Measurements from ENCODE around the gene SPRED2. TPM values are rescaled to one million over a fixed set of nuclear protein-coding genes. Genes with fewer than 3 reads are reported as not detected.

SPRED2 gene
- polyA plus RNA-seq, 6 donors from 2014 or later, result 0.16 to 2.4 (median 1.5) TPM; not detected in 1

GRCh38 chr2:65388051-65388531, 44.3 kb downstream of the SPRED2 start:
- Mint-ChIP-seq H3K36me3 (no peaks in the 10 kb centered on the region), H3K4me3 (peak overlapping the region in 4 of 8 donors; percentile 33 to 48 (median 37)), H3K27me3 (no peaks in the 10 kb centered on the region), H3K27ac (peak overlapping the region in 4 of 6 donors; percentile 38 to 84 (median 70)), H3K9me3 (no peaks in the 10 kb centered on the region), H3K4me1 (peaks cover 41 to 68% (median 63%) of the 10 kb centered on the region in 3 donors)
- peak; percentile 24 for DNase-seq
- ATAC-seq (ENCODE audit: low read depth in 2 of 2), result peak in 1 of 2 donors; percentile 10

GRCh38 chr2:65386989-65387388, 45.4 kb downstream of the SPRED2 start:
- Mint-ChIP-seq H3K36me3 (no peaks in the 10 kb centered on the region), H3K27me3 (no peaks in the 10 kb centered on the region), H3K27ac (no peak overlapping the region), H3K4me3 (no peak overlapping the region), H3K4me1 (peaks cover 47 to 73% (median 66%) of the 10 kb centered on the region in 3 donors), H3K9me3 (no peaks in the 10 kb centered on the region)
- DNase-seq, result no peak
- no peak for ATAC-seq (ENCODE audit: low read depth in 2 of 2)

- Mint-ChIP-seq H3K36me3 (no peaks in the 10 kb centered on the region), H3K27me3 (no peaks in the 10 kb centered on the region), H3K27ac (no peak overlapping the region), H3K4me1 (peaks cover 47 to 80% (median 67%) of the 10 kb centered on the region in 3 donors), H3K9me3 (no peaks in the 10 kb centered on the region), H3K4me3 (no peak overlapping the region)
- no peak for ATAC-seq (ENCODE audit: low read depth in 2 of 2)
- no peak for DNase-seq
Measured at GRCh38 chr2:65386344-65386743, 46.1 kb downstream of the SPRED2 start.

- Mint-ChIP-seq H3K9me3 (no peaks in the 10 kb centered on the region), H3K27ac (peak overlapping the region in 4 of 6 donors; percentile 54 to 77 (median 72)), H3K36me3 (no peaks in the 10 kb centered on the region), H3K4me1 (peaks cover 39 to 57% (median 42%) of the 10 kb centered on the region in 3 donors), H3K4me3 (peak overlapping the region in 6 of 8 donors; percentile 25 to 77 (median 67)), H3K27me3 (no peaks in the 10 kb centered on the region)
- no peak for DNase-seq
- ATAC-seq (ENCODE audit: low read depth in 2 of 2), result no peak
Measured at GRCh38 chr2:65383541-65384488, 48.6 kb downstream of the SPRED2 start.

- Mint-ChIP-seq H3K27me3 (peaks cover 4 to 5% (median 4%) of the 10 kb centered on the region in 3 donors), H3K4me3 (peak overlapping the region; percentile 53 to 87 (median 76)), H3K4me1 (peaks cover 32 to 47% (median 32%) of the 10 kb centered on the region in 3 donors), H3K27ac (peak overlapping the region in 5 of 6 donors; percentile 33 to 79 (median 73)), H3K36me3 (no peaks in the 10 kb centered on the region), H3K9me3 (no peaks in the 10 kb centered on the region)
- DNase-seq, result peak; percentile 61
- ATAC-seq (ENCODE audit: low read depth in 2 of 2), result peak; percentile 77 to 79
Measured at GRCh38 chr2:65382776-65383357, 49.5 kb downstream of the SPRED2 start.

- ATAC-seq (ENCODE audit: low read depth in 2 of 2) (no peak), DNase-seq (no peak)
- H3K9me3 Mint-ChIP-seq, result no peaks in the 10 kb centered on the region
- peak overlapping the region in 6 of 8 donors; percentile 59 to 87 (median 76) for H3K4me3 Mint-ChIP-seq
- H3K27ac Mint-ChIP-seq, result peak overlapping the region in 2 of 6 donors; percentile 61 to 77
- H3K27me3 Mint-ChIP-seq, result peaks cover 4 to 10% (median 4%) of the 10 kb centered on the region in 3 donors
- peaks cover 29 to 45% (median 30%) of the 10 kb centered on the region in 3 donors for H3K4me1 Mint-ChIP-seq
- H3K36me3 Mint-ChIP-seq, result no peaks in the 10 kb centered on the region
Measured at GRCh38 chr2:65382323-65382722, 50.1 kb downstream of the SPRED2 start.

- H3K36me3 Mint-ChIP-seq, result no peaks in the 10 kb centered on the region
- DNase-seq, result no peak
- no peaks in the 10 kb centered on the region for H3K9me3 Mint-ChIP-seq
- H3K27ac Mint-ChIP-seq, result no peak overlapping the region
- peaks cover 4 to 17% (median 9%) of the 10 kb centered on the region in 3 donors for H3K27me3 Mint-ChIP-seq
- no peak for ATAC-seq (ENCODE audit: low read depth in 2 of 2)
- peaks cover 28 to 45% (median 29%) of the 10 kb centered on the region in 3 donors for H3K4me1 Mint-ChIP-seq
- H3K4me3 Mint-ChIP-seq, result peak overlapping the region in 3 of 8 donors; percentile 35 to 61 (median 45)
Measured at GRCh38 chr2:65381607-65382051, 50.8 kb downstream of the SPRED2 start.

- Mint-ChIP-seq H3K4me3 (no peak overlapping the region), H3K4me1 (peaks cover 25 to 40% (median 29%) of the 10 kb centered on the region in 3 donors)
Measured at GRCh38 chr2:65380255-65380654, 52.1 kb downstream of the SPRED2 start.

GRCh38 chr2:65379721-65380171, 52.7 kb downstream of the SPRED2 start:
- no peak for DNase-seq
- Mint-ChIP-seq H3K4me3 (no peak overlapping the region), H3K27ac (peak overlapping the region in 1 of 6 donors; percentile 19), H3K9me3 (no peaks in the 10 kb centered on the region), H3K27me3 (peaks cover 7 to 20% (median 10%) of the 10 kb centered on the region in 3 donors), H3K36me3 (no peaks in the 10 kb centered on the region), H3K4me1 (peaks cover 22 to 41% (median 31%) of the 10 kb centered on the region in 3 donors)
- no peak for ATAC-seq (ENCODE audit: low read depth in 2 of 2)

More at GRCh38 chr2:65380255-65380654, 52.1 kb downstream of the SPRED2 start:
- ATAC-seq (ENCODE audit: low read depth in 2 of 2) (no peak), DNase-seq (no peak)
- Mint-ChIP-seq H3K36me3 (no peaks in the 10 kb centered on the region), H3K9me3 (no peaks in the 10 kb centered on the region), H3K27me3 (peaks cover 6 to 20% (median 10%) of the 10 kb centered on the region in 3 donors), H3K27ac (no peak overlapping the region)

- H3K9me3 Mint-ChIP-seq, result no peaks in the 10 kb centered on the region
- DNase-seq, result no peak
- no peak overlapping the region for H3K27ac Mint-ChIP-seq
- H3K36me3 Mint-ChIP-seq, result no peaks in the 10 kb centered on the region
- H3K4me1 Mint-ChIP-seq, result peaks cover 17 to 38% (median 33%) of the 10 kb centered on the region in 3 donors
- H3K4me3 Mint-ChIP-seq, result no peak overlapping the region
- ATAC-seq (ENCODE audit: low read depth in 2 of 2), result no peak
- H3K27me3 Mint-ChIP-seq, result peaks cover 7 to 20% (median 10%) of the 10 kb centered on the region in 3 donors
Measured at GRCh38 chr2:65379223-65379622, 53.2 kb downstream of the SPRED2 start.

GRCh38 chr2:65378290-65378689, 54.1 kb downstream of the SPRED2 start:
- peaks cover 7 to 20% (median 10%) of the 10 kb centered on the region in 3 donors for H3K27me3 Mint-ChIP-seq
- H3K4me3 Mint-ChIP-seq, result no peak overlapping the region
- H3K9me3 Mint-ChIP-seq, result no peaks in the 10 kb centered on the region
- DNase-seq (no peak), ATAC-seq (ENCODE audit: low read depth in 2 of 2) (no peak)
- H3K4me1 Mint-ChIP-seq, result peaks cover 8 to 29% (median 23%) of the 10 kb centered on the region in 3 donors
- peak overlapping the region in 1 of 6 donors; percentile 47 for H3K27ac Mint-ChIP-seq
- H3K36me3 Mint-ChIP-seq, result peaks cover 0 to 8% of the 10 kb centered on the region in 2 donors

GRCh38 chr2:65377556-65378192, 54.7 kb downstream of the SPRED2 start:
- peaks cover 0 to 9% of the 10 kb centered on the region in 2 donors for H3K36me3 Mint-ChIP-seq
- H3K9me3 Mint-ChIP-seq, result no peaks in the 10 kb centered on the region
- DNase-seq (no peak), ATAC-seq (ENCODE audit: low read depth in 2 of 2) (no peak)
- H3K4me3 Mint-ChIP-seq, result no peak overlapping the region
- H3K27ac Mint-ChIP-seq, result no peak overlapping the region
- H3K4me1 Mint-ChIP-seq, result peaks cover 2 to 23% (median 17%) of the 10 kb centered on the region in 3 donors
- peaks cover 7 to 20% (median 10%) of the 10 kb centered on the region in 3 donors for H3K27me3 Mint-ChIP-seq
